ENCODE measurements around the gene CHI3L1. TPM values are rescaled to one million over a fixed set of nuclear protein-coding genes. Genes with fewer than 3 reads are reported as not detected.

Gene CHI3L1
- total RNA-seq, 1 experiment from 2014 or later, result not detected

GRCh38 chr1:203207751-203208150 lies 21.2 kb upstream of the CHI3L1 start:
- Histone ChIP-seq H3K79me2 (ENCODE audit: insufficient read depth, low read length) (no peaks in the 10 kb centered on the region), H3K4me1 (ENCODE audit: control insufficient read depth in 1 of 2, insufficient read depth in 2 of 2, low read length in 2 of 2) (no peaks in the 10 kb centered on the region), H3K9me3 (ENCODE audit: control insufficient read depth in 1 of 2, insufficient read depth in 1 of 2, low read depth in 1 of 2, low read length in 2 of 2) (no peaks in the 10 kb centered on the region), H3K27ac (ENCODE audit: low read depth, low read length) (no peak overlapping the region), H3K27me3 (ENCODE audit: insufficient read depth, low read length) (no peaks in the 10 kb centered on the region), H4K20me1 (ENCODE audit: insufficient read depth) (no peaks in the 10 kb centered on the region), H3K36me3 (ENCODE audit: control insufficient read depth in 1 of 2, insufficient read depth in 2 of 2, low read length in 2 of 2) (no peaks in the 10 kb centered on the region), H3K9me2 (ENCODE audit: insufficient read depth) (no peaks in the 10 kb centered on the region), H3K4me2 (ENCODE audit: low read length) (no peak overlapping the region), H3K9ac (ENCODE audit: low read length) (no peak overlapping the region), H2AFZ (ENCODE audit: low read depth, low read length, poor library complexity, severe bottlenecking) (no peak overlapping the region), H3K4me3 (replicated peaks in 1 of 2; ENCODE audit: low read depth in 1 of 2, low read length in 2 of 2) (no peak overlapping the region)
- ChIA-PET CTCF (interaction anchor here (1.0 to 2.1 kb wide), 2 partner anchors 8 to 168 kb away, joined by 5 to 7 read pairs; no protein-coding TSS in a partner anchor), POLR2A (no interaction called here), RAD21 (ENCODE audit: low non-redundant PET in 1 of 2, low total read pairs in 2 of 2, uncharacterized antibody in 2 of 2, unreplicated experiment in 2 of 2) (interaction anchor here in 1 of 2 experiments (1.4 kb wide), 1 partner anchor 41 kb away, joined by 3 read pairs; no protein-coding TSS in a partner anchor)
- intact Hi-C loops (cut with micrococcal nuclease), result no loop called here
- no TSS peak for BruUV-seq (replicated peaks)
- ATAC-seq, result no peak
- no peak for DNase-seq (ENCODE audit: low read depth, low spot score)
- TF ChIP-seq YY1 (IDR thresholded peaks at IDR 0.05; ENCODE audit: extremely low read depth, insufficient replicate concordance, low read depth, low read length) (no peak), TCF7L2 (IDR thresholded peaks at IDR 0.05; ENCODE audit: borderline replicate concordance, extremely low read depth, insufficient read depth, insufficient read length) (no peak)

- Histone ChIP-seq H3K9me2 (ENCODE audit: insufficient read depth) (no peaks in the 10 kb centered on the region), H3K27me3 (ENCODE audit: insufficient read depth, low read length) (no peaks in the 10 kb centered on the region), H2AFZ (ENCODE audit: low read depth, low read length, poor library complexity, severe bottlenecking) (no peak overlapping the region), H3K4me1 (ENCODE audit: control insufficient read depth in 1 of 2, insufficient read depth in 2 of 2, low read length in 2 of 2) (no peaks in the 10 kb centered on the region), H3K4me3 (replicated peaks in 1 of 2; ENCODE audit: low read depth in 1 of 2, low read length in 2 of 2) (no peak overlapping the region), H3K9ac (ENCODE audit: low read length) (no peak overlapping the region), H3K36me3 (ENCODE audit: control insufficient read depth in 1 of 2, insufficient read depth in 2 of 2, low read length in 2 of 2) (no peaks in the 10 kb centered on the region), H3K27ac (ENCODE audit: low read depth, low read length) (no peak overlapping the region), H3K4me2 (ENCODE audit: low read length) (no peak overlapping the region), H4K20me1 (ENCODE audit: insufficient read depth) (no peaks in the 10 kb centered on the region), H3K9me3 (ENCODE audit: control insufficient read depth in 1 of 2, insufficient read depth in 1 of 2, low read depth in 1 of 2, low read length in 2 of 2) (no peaks in the 10 kb centered on the region), H3K79me2 (ENCODE audit: insufficient read depth, low read length) (no peaks in the 10 kb centered on the region)
- ChIA-PET CTCF (interaction anchor here (0.5 kb wide), 1 partner anchor 74 kb away, joined by 3 read pairs; no protein-coding TSS in a partner anchor), POLR2A (no interaction called here), RAD21 (ENCODE audit: low non-redundant PET in 1 of 2, low total read pairs in 2 of 2, uncharacterized antibody in 2 of 2, unreplicated experiment in 2 of 2) (no interaction called here)
- ATAC-seq, result no peak
- no peak for DNase-seq (ENCODE audit: low read depth, low spot score)
- BruUV-seq (replicated peaks), result no TSS peak
- intact Hi-C loops (cut with micrococcal nuclease), result no loop called here
- no peak for TF ChIP-seq ATF3 (IDR thresholded peaks at IDR 0.05)
- TF ChIP-seq ZBTB33 (IDR thresholded peaks at IDR 0.05; ENCODE audit: extremely low read depth, insufficient replicate concordance, low read length), result no peak
- no peak for TF ChIP-seq POLR2AphosphoS5 (IDR thresholded peaks at IDR 0.05; ENCODE audit: low read depth, low read length)
- no peak for TF ChIP-seq ZNF274 (IDR thresholded peaks at IDR 0.05; ENCODE audit: low read depth, low read length)
- TF ChIP-seq REST (IDR thresholded peaks at IDR 0.05; ENCODE audit: low read depth), result no peak
- TF ChIP-seq EZH2 (IDR thresholded peaks at IDR 0.05), result no peak
- no peak for TF ChIP-seq YY1 (IDR thresholded peaks at IDR 0.05; ENCODE audit: extremely low read depth, insufficient replicate concordance, low read depth, low read length)
- TF ChIP-seq POLR2A (IDR thresholded peaks at IDR 0.05; ENCODE audit: borderline replicate concordance, extremely low read depth, insufficient read depth, insufficient read length), result no peak
- TF ChIP-seq RAD21 (IDR thresholded peaks at IDR 0.05; ENCODE audit: low read depth), result no peak
Observed at GRCh38 chr1:203206129-203206687, 19.7 kb upstream of the CHI3L1 start.
